IMR-90 (cell line): ENCODE measurements around the gene LHPP. TPM values are rescaled to one million over a fixed set of nuclear protein-coding genes. Genes with fewer than 3 reads are reported as not detected.

ENCODE experiments used
- ATAC-seq: fragments of 200-7000 bp; cut with Tn5 transposase; 2 replicates; pipeline ENCODE4 v1.9.1; 2020; ENCODE audit warnings: low read depth, mild to moderate bottlenecking, moderate library complexity
- BruUV-seq: library from RNA; stranded (reverse); fragments of 400-500 nt; replicated peaks from 2 replicates; lab custom pipeline; 2021; lab: Mats Ljungman, UMichigan
- CTCF ChIA-PET: fragments of 300-600 bp; formaldehyde crosslinking; extraction: SDS; loops from one replicate; lab custom pipeline; 2021; ENCODE audit warnings: antibody characterized with exemption; lab: Yijun Ruan, JAX
- POLR2A ChIA-PET: fragments of 300-600 bp; sonication (Branson Sonifier 250); formaldehyde crosslinking; loops from one replicate; lab custom pipeline; 2022; ENCODE audit warnings: antibody characterized with exemption; ENCODE audit not compliant: unreplicated experiment; lab: Charles Lee
- DNase-seq: peaks from one replicate; pipeline ENCODE4 v3.0.0; 2013
- H2AFZ ChIP-seq: replicated peaks from 2 replicates; pipeline ENCODE3; 2013; ENCODE audit warnings: low read length, mild to moderate bottlenecking; ENCODE audit not compliant: poor library complexity
- H2AK5ac ChIP-seq: 2 replicates; pipeline ENCODE4 v1.6.1; 2013; ENCODE audit warnings: low read depth, low read length, inconsistent platforms
- H2AK9ac ChIP-seq: replicated peaks from 2 replicates; pipeline ENCODE3; 2013; ENCODE audit warnings: mild to moderate bottlenecking, low read depth, low read length, moderate library complexity; ENCODE audit not compliant: poor library complexity
- H2BK120ac ChIP-seq: 2 replicates; pipeline ENCODE4 v1.6.1; 2013; ENCODE audit warnings: low read depth, low read length, inconsistent platforms
- H2BK15ac ChIP-seq: 3 replicates; pipeline ENCODE4 v1.6.1; 2013; ENCODE audit warnings: low read depth, low read length, inconsistent platforms
- H2BK20ac ChIP-seq: 2 replicates; pipeline ENCODE4 v1.6.1; 2013; ENCODE audit warnings: low read depth, mild to moderate bottlenecking, inconsistent platforms, low read length, moderate library complexity
- H2BK5ac ChIP-seq: 2 replicates; pipeline ENCODE4 v1.6.1; 2013; ENCODE audit warnings: mild to moderate bottlenecking, low read depth, low read length, inconsistent platforms; ENCODE audit not compliant: poor library complexity, severe bottlenecking
- H3K14ac ChIP-seq: replicated peaks from 2 replicates; pipeline ENCODE4 v1.6.1; 2013; ENCODE audit warnings: low read depth, low read length, inconsistent platforms
- H3K18ac ChIP-seq: 2 replicates; pipeline ENCODE4 v1.6.1; 2013; ENCODE audit warnings: low read depth, low read length, control low read depth
- H3K23ac ChIP-seq: 2 replicates; pipeline ENCODE4 v1.6.1; 2013; ENCODE audit warnings: low read depth, low read length, inconsistent platforms
- H3K27ac ChIP-seq: 2 replicates; pipeline ENCODE4 v1.5.1; 2013; ENCODE audit warnings: mild to moderate bottlenecking, control low read depth, low read length; ENCODE audit not compliant: insufficient read depth
- H3K27me3 ChIP-seq: 2 replicates; pipeline ENCODE4 v1.6.1; 2013; ENCODE audit warnings: low read length; ENCODE audit not compliant: control insufficient read depth, insufficient read depth
- H3K36me3 ChIP-seq: 2 replicates; pipeline ENCODE4 v1.6.1; 2013; ENCODE audit warnings: low read length, mixed read lengths; ENCODE audit not compliant: control insufficient read depth, insufficient read depth
- H3K4ac ChIP-seq: 2 replicates; pipeline ENCODE4 v1.6.1; 2013; ENCODE audit warnings: low read depth, low read length, inconsistent platforms
- H3K4me1 ChIP-seq: 2 replicates; pipeline ENCODE4 v1.6.1; 2013; ENCODE audit warnings: low read length, mixed read lengths; ENCODE audit not compliant: control insufficient read depth, insufficient read depth
- H3K4me2 ChIP-seq: 2 replicates; pipeline ENCODE4 v1.6.1; 2013; ENCODE audit warnings: low read depth, mild to moderate bottlenecking, control low read depth, low read length, moderate library complexity
- H3K4me3 ChIP-seq: 2 replicates; pipeline ENCODE4 v1.5.1; 2013; ENCODE audit warnings: low read depth, mild to moderate bottlenecking, control low read depth, low read length, moderate library complexity; ENCODE audit not compliant: insufficient read depth
- H3K56ac ChIP-seq: 2 replicates; pipeline ENCODE4 v1.6.1; 2013; ENCODE audit warnings: low read length, inconsistent platforms; ENCODE audit not compliant: insufficient read depth; ENCODE audit errors: extremely low read depth
- H3K79me1 ChIP-seq, 2 experiments: 2 replicates each; pipeline ENCODE4 v1.6.1; 2013; ENCODE audit warnings: low read length in 2 of 2, inconsistent platforms in 1 of 2, low read depth in 1 of 2
- H3K9ac ChIP-seq: 2 replicates; pipeline ENCODE4 v1.6.1; 2013; ENCODE audit warnings: low read depth, low read length, control low read depth
- H3K9me1 ChIP-seq: 2 replicates; pipeline ENCODE4 v1.6.1; 2013; ENCODE audit warnings: low read length, inconsistent platforms; ENCODE audit not compliant: insufficient read depth
- H3K9me3 ChIP-seq: 2 replicates; pipeline ENCODE4 v1.6.1; 2013; ENCODE audit warnings: low read length; ENCODE audit not compliant: control insufficient read depth, insufficient read depth
- H4K20me1 ChIP-seq: 2 replicates; pipeline ENCODE4 v1.6.1; 2013; ENCODE audit warnings: low read length, inconsistent platforms; ENCODE audit not compliant: insufficient read depth
- H4K5ac ChIP-seq: 2 replicates; pipeline ENCODE4 v1.6.1; 2013; ENCODE audit warnings: mild to moderate bottlenecking, low read depth, low read length, control low read depth
- H4K8ac ChIP-seq, 2 experiments: 2 replicates each; pipeline ENCODE4 v1.6.1; 2013; ENCODE audit warnings: low read depth in 2 of 2, low read length in 2 of 2, control low read depth in 1 of 2, inconsistent platforms in 1 of 2
- H4K91ac ChIP-seq: 2 replicates; pipeline ENCODE4 v1.6.1; 2013; ENCODE audit warnings: low read depth, low read length, inconsistent platforms; ENCODE audit not compliant: insufficient read depth
- ELK1 ChIP-seq: fragments of 150-350 bp; IDR thresholded peaks from 2 replicates; pipeline ENCODE4 v1.6.1; 2016; ENCODE audit warnings: low read depth, mild to moderate bottlenecking, low read length, moderate library complexity, borderline replicate concordance
- FOS ChIP-seq: fragments of 150-350 bp; IDR thresholded peaks from 2 replicates; pipeline ENCODE4 v1.6.1; 2016; ENCODE audit warnings: low read depth, low read length
- MAFK ChIP-seq: IDR thresholded peaks from 2 replicates; pipeline ENCODE4 v1.6.1; 2012; ENCODE audit warnings: low read depth, low read length, improper control_type of control experiment
- RCOR1 ChIP-seq: IDR thresholded peaks from 2 replicates; pipeline ENCODE4 v1.6.1; 2012; ENCODE audit warnings: mild to moderate bottlenecking, low read length, improper control_type of control experiment; ENCODE audit not compliant: insufficient replicate concordance
- WGBS, 2 experiments: methylation state at CpG; one replicate each; pipeline versions ENCODE4 v1.1.5 to v1.1.7; 2013; ENCODE audit warnings: missing lambda C conversion rate in 2 of 2; ENCODE audit not compliant: insufficient read length in 1 of 2; ENCODE audit errors: extremely low coverage in 2 of 2; 5-methylcytosine and 5-hydroxymethylcytosine counted together
- dilution Hi-C: fragments of 300-500 bp; cut with HindIII; formaldehyde crosslinking; loops from one replicate; pipeline ENCODE4 v1.14.3; 2018; ENCODE audit warnings: low sequenced_read_pairs; ENCODE audit not compliant: unreplicated experiment
- in situ Hi-C: fragments of 300-500 bp; cut with MboI; formaldehyde crosslinking; loops from 3 replicates; pipeline ENCODE4 v1.14.3; 2019; ENCODE audit warnings: low sequenced_read_pairs, inconsistent platforms, mixed read lengths
- intact Hi-C: fragments of 100-400 bp; cut with micrococcal nuclease; formaldehyde crosslinking; loops from 2 replicates; pipeline ENCODE4 v1.10.0; 2022
- polyA plus RNA-seq, 3 experiments: library from polyadenylated mRNA; depleted of rRNA; stranded (reverse); fragments of >200 nt; gene quantifications; 2 replicates each; pipeline ENCODE4 v1.2.3, GENCODE V29; 2012; ENCODE audit warnings: low replicate concordance in 1 of 3
- total RNA-seq: library from RNA; depleted of rRNA; stranded (reverse); fragments of >200 nt; gene quantifications from 2 replicates; pipeline ENCODE4 v1.2.3, GENCODE V29; 2012

The LHPP gene
- total and polyA plus RNA-seq, 2 of the 4 experiments (the other 2 are of a cell fraction), result 2.7 to 8.3 TPM

GRCh38 chr10:124616836-124617130 is 155.2 kb downstream of the LHPP start:
- H4K5ac ChIP-seq, result no peak overlapping the region
- no peak overlapping the region for H2BK120ac ChIP-seq
- ChIA-PET CTCF (no interaction called here), POLR2A (no interaction called here)
- dilution Hi-C loops (no loop called here), in situ Hi-C loops (no loop called here), intact Hi-C loops (no loop called here)
- no peaks in the 10 kb centered on the region for H3K9me3 ChIP-seq
- WGBS, 2 experiments, result no CpG with 5 or more reads among the region's 4 CpGs
- no peak overlapping the region for H3K56ac ChIP-seq
- H3K27ac ChIP-seq, result no peak overlapping the region
- H3K4ac ChIP-seq, result no peak overlapping the region
- no peak for ATAC-seq
- TF ChIP-seq ELK1 (no peak), MAFK (no peak), RCOR1 (no peak), FOS (no peak)
- H4K8ac ChIP-seq, result no peak overlapping the region
- H4K91ac ChIP-seq, result no peak overlapping the region
- no peak overlapping the region for H3K9ac ChIP-seq
- no peak overlapping the region for H2BK5ac ChIP-seq
- H2AK9ac ChIP-seq, result no peak overlapping the region
- H2BK15ac ChIP-seq, result no peak overlapping the region
- no peak for DNase-seq
- no peaks in the 10 kb centered on the region for H3K79me1 ChIP-seq
- H3K9me1 ChIP-seq, result no peaks in the 10 kb centered on the region
- H3K18ac ChIP-seq, result no peak overlapping the region
- no peak overlapping the region for H3K4me2 ChIP-seq
- no peak overlapping the region for H2AFZ ChIP-seq
- no TSS peak for BruUV-seq
- H3K4me1 ChIP-seq, result peaks cover 2% of the 10 kb centered on the region; the same call in 1 of the 2 replicates
- no peak overlapping the region for H3K14ac ChIP-seq
- H2BK20ac ChIP-seq, result no peak overlapping the region
- no peak overlapping the region for H2AK5ac ChIP-seq
- no peaks in the 10 kb centered on the region for H3K27me3 ChIP-seq
- no peaks in the 10 kb centered on the region for H3K36me3 ChIP-seq
- H3K23ac ChIP-seq, result no peak overlapping the region
- H3K4me3 ChIP-seq, result no peak overlapping the region
- no peaks in the 10 kb centered on the region; the same call in 1 of the 2 replicates for H4K20me1 ChIP-seq
